Measurements from ENCODE around the gene MAP7.

Gene MAP7

GRCh38 chr6:136511397-136511796, 38.8 kb downstream of the MAP7 start:
- no peak for DNase-seq (ENCODE audit: low spot score)
- TF ChIP-seq, protein P1, sequence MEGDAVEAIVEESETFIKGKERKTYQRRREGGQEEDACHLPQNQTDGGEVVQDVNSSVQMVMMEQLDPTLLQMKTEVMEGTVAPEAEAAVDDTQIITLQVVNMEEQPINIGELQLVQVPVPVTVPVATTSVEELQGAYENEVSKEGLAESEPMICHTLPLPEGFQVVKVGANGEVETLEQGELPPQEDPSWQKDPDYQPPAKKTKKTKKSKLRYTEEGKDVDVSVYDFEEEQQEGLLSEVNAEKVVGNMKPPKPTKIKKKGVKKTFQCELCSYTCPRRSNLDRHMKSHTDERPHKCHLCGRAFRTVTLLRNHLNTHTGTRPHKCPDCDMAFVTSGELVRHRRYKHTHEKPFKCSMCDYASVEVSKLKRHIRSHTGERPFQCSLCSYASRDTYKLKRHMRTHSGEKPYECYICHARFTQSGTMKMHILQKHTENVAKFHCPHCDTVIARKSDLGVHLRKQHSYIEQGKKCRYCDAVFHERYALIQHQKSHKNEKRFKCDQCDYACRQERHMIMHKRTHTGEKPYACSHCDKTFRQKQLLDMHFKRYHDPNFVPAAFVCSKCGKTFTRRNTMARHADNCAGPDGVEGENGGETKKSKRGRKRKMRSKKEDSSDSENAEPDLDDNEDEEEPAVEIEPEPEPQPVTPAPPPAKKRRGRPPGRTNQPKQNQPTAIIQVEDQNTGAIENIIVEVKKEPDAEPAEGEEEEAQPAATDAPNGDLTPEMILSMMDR (IDR thresholded peaks at IDR 0.05; ENCODE audit: borderline replicate concordance, control extremely low read depth, extremely low read depth, insufficient read depth, missing control alignments), result no peak
- in situ Hi-C loops (cut with MboI; ENCODE audit: low sequenced_read_pairs, unreplicated experiment), result no loop called here

- in situ Hi-C loops (cut with MboI; ENCODE audit: low sequenced_read_pairs, unreplicated experiment), result no loop called here
- DNase-seq (ENCODE audit: low spot score), result peak; percentile 17
- TF ChIP-seq, protein P1 (IDR thresholded peaks at IDR 0.05; ENCODE audit: borderline replicate concordance, control extremely low read depth, extremely low read depth, insufficient read depth, missing control alignments), result no peak
Observed at GRCh38 chr6:136510782-136511181, 39.4 kb downstream of the MAP7 start.

- in situ Hi-C loops (cut with MboI; ENCODE audit: low sequenced_read_pairs, unreplicated experiment), result no loop called here
- TF ChIP-seq, protein P1 (IDR thresholded peaks at IDR 0.05; ENCODE audit: borderline replicate concordance, control extremely low read depth, extremely low read depth, insufficient read depth, missing control alignments), result no peak
- DNase-seq (ENCODE audit: low spot score), result no peak
Observed at GRCh38 chr6:136510299-136510698, 39.9 kb downstream of the MAP7 start.

DNA sequence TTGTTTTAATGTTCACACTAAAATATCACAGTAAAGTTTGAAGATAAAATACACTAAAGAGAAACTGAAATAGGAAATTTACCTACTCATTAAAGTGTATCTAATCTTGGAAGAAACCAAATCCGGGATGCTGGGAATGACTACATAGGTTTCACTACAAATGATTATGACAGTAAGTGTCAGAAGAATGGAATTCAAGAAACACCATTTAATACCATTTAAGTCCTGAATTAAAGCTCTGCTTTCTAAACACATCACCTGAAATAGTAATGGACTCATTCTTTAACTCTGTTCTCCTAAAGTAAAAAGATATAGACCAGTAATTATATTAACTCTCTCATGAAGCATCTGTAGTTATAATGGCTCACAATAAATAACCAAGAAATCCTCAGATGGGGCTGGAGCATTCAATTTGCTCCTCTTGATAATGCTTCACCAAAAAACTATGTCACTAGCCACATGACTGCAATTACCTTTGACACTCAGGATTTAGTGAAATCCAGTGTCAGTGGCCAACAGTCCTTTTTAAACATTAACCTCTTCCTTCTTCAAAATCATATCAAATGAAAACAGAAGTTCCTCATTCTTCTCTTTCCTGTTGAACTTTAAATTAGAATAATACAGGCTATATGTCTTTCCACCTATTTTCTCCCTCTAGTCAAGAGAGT, 41.4 kb downstream of the MAP7 start:
- TF ChIP-seq, protein P1 (IDR thresholded peaks at IDR 0.05; ENCODE audit: borderline replicate concordance, control extremely low read depth, extremely low read depth, insufficient read depth, missing control alignments), result no peak
- DNase-seq (ENCODE audit: low spot score), result no peak
- in situ Hi-C loops (cut with MboI; ENCODE audit: low sequenced_read_pairs, unreplicated experiment), result no loop called here

DNA sequence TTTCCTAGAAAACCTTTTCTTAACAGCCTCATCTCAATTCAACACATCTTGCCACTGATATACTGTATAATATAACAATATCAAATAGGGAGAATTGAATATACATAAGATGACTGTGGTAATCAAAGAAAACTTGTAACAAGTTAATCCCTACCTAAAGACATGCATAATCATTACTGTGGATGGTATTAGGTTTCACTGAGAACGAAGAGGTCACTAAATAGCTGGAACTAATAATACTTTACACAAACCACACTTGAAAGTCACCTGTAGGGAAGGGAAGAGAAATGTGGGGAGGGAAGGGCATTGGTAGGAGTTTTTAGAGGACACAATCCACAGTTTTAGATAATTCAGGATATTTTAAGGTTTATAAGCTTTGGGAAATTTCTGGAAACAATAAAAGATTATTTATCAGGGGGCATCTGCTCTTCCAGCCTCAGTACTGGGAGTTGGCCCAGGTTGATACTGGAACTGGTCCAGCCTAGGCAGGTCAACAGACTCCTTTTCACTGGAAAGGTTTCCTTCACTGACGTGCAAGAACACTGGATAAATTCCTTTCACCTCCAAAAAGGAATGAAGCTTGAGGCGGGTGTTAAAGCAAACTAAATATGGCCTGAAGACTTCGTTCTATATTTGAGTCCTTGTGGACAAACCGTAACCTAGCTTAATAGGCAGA, 44.0 kb downstream of the MAP7 start:
- no peak for DNase-seq (ENCODE audit: low spot score)
- in situ Hi-C loops (cut with MboI; ENCODE audit: low sequenced_read_pairs, unreplicated experiment), result no loop called here
- TF ChIP-seq, protein P1 (IDR thresholded peaks at IDR 0.05; ENCODE audit: borderline replicate concordance, control extremely low read depth, extremely low read depth, insufficient read depth, missing control alignments), result no peak

DNA sequence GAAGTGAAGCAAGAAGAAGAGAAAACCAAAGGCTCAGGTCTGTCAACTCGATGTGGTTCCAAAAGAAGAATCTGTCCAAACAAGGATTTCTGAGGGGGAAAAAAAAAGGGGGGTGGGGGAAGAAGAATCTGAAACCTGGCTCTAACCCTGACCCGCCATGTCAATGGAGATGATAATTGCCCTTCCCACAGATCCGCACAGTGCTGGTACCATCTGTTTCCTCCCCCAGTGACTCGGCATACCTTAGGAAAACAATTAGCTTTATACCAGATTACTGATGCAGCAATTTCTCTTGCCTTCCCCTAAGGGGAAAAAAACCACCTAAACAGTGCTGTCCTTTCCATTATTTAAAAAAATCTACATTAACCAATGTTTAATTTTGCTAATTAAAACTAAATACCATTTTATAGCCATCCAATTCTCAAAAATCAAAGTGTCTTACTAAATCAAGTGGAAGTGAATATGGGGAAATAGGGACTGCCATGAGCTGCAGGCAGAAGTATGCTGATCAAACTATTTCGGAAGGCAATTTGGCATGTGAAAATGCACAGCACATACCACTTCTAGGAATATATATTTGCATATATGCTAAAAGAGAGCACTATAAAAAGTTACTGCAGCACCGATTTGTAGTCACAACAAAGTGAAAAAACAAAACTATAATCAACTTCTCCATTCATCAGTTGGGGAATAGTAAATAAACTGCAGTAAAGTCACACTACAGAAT, 46.8 kb downstream of the MAP7 start:
- no peak for DNase-seq (ENCODE audit: low spot score)
- in situ Hi-C loops (cut with MboI; ENCODE audit: low sequenced_read_pairs, unreplicated experiment), result no loop called here
- TF ChIP-seq, protein P1 (IDR thresholded peaks at IDR 0.05; ENCODE audit: borderline replicate concordance, control extremely low read depth, extremely low read depth, insufficient read depth, missing control alignments), result no peak
